Measurements from ENCODE around the gene TNPO2. TPM values are rescaled to one million over a fixed set of nuclear protein-coding genes. Genes with fewer than 3 reads are reported as not detected.

Gene TNPO2
- total and polyA plus RNA-seq, 2 of the 13 experiments (the other 11 are each of a cell fraction or from before 2014, with no cell fraction given): 31.7 to 61.0 TPM

GRCh38 chr19:12749938-12750521, 26.3 kb upstream of the TNPO2 start (continued):
- TF ChIP-seq ZNF574 (CRISPR knock-in tag; IDR thresholded peaks at IDR 0.05): no peak
- no peak for TF ChIP-seq ZEB1 (IDR thresholded peaks at IDR 0.05; ENCODE audit: insufficient replicate concordance, low read depth)
- no peak for TF ChIP-seq ZNF605 (CRISPR knock-in tag; IDR thresholded peaks at IDR 0.05)

- Histone ChIP-seq H3K4me2 (ENCODE audit: low read depth, low read length) (no peak overlapping the region), H3K27me3 (ENCODE audit: control insufficient read depth in 1 of 2, insufficient read depth in 2 of 2, low read length in 2 of 2) (peaks cover 2 to 31% of the 10 kb centered on the region in 2 experiments; a peak in 4 of 5 replicates), H3K4me3 (replicated peaks in 1 of 3; ENCODE audit: insufficient read depth in 1 of 3, low read depth in 2 of 3, low read length in 3 of 3) (no peak overlapping the region), H2AFZ (ENCODE audit: low read length) (no peak overlapping the region), H3K9me3 (ENCODE audit: low read length) (peaks cover 8% of the 10 kb centered on the region), H3K79me2 (ENCODE audit: insufficient read depth, low read length) (no peaks in the 10 kb centered on the region), H4K20me1 (ENCODE audit: insufficient read depth, low read length) (no peaks in the 10 kb centered on the region), H3K27ac (ENCODE audit: extremely low read length, insufficient read depth, low read length) (no peak overlapping the region), H3K9ac (ENCODE audit: insufficient read depth, low read depth, low read length) (no peak overlapping the region), H3K4me1 (ENCODE audit: insufficient read depth, low read length) (peaks cover 20% of the 10 kb centered on the region), H3K36me3 (replicated peaks in 1 of 2; ENCODE audit: control insufficient read depth in 1 of 2, insufficient read depth in 2 of 2, low read length in 2 of 2) (peaks cover 13 to 33% of the 10 kb centered on the region in 2 experiments)
- ChIA-PET CTCF (ENCODE audit: low intra/inter-chr PET ratio, low total read pairs) (no interaction called here), POLR2A (no interaction called here)
- intact Hi-C loops (cut with micrococcal nuclease; ENCODE audit: unreplicated experiment): no loop called here
- FAIRE-seq (no peak), DNase-seq (ENCODE audit: low spot score) (no peak), ATAC-seq (no peak)
- BruUV-seq (replicated peaks): no TSS peak
- in situ Hi-C loops (cut with HindIII; ENCODE audit: extremely low pct_ligation_motif_present, low pct_unique_long_range_greater_than_20kb): no loop called here
- 100% methylated on average over 2 of the region's 6 CpGs for WGBS (ENCODE audit: low lambda C conversion rate)
- TF ChIP-seq SMAD3 (CRISPR knock-in tag; IDR thresholded peaks at IDR 0.05): no peak
- no peak for TF ChIP-seq ZNF564 (CRISPR knock-in tag; IDR thresholded peaks at IDR 0.05)
- TF ChIP-seq ZNF143 (CRISPR knock-in tag; IDR thresholded peaks at IDR 0.05): no peak
- TF ChIP-seq ZSCAN25 (CRISPR knock-in tag; IDR thresholded peaks at IDR 0.05): no peak
- TF ChIP-seq HDAC6 (IDR thresholded peaks at IDR 0.05; ENCODE audit: low read depth, low read length): no peak
- TF ChIP-seq AGO2 (optimal IDR thresholded peaks at IDR 0.05; ENCODE audit: low read depth, low read length): peak; percentile 78
- no peak for TF ChIP-seq GRHL1 (CRISPR knock-in tag; conservative IDR thresholded peaks at IDR 0.05)
- no peak for TF ChIP-seq XBP1 (CRISPR knock-in tag; IDR thresholded peaks at IDR 0.05)
These were observed 24.8 kb upstream of the TNPO2 start for GRCh38 chr19:12748489-12748888.
